ENCODE measurements around the gene RBBP8NL.

The RBBP8NL gene

DNA sequence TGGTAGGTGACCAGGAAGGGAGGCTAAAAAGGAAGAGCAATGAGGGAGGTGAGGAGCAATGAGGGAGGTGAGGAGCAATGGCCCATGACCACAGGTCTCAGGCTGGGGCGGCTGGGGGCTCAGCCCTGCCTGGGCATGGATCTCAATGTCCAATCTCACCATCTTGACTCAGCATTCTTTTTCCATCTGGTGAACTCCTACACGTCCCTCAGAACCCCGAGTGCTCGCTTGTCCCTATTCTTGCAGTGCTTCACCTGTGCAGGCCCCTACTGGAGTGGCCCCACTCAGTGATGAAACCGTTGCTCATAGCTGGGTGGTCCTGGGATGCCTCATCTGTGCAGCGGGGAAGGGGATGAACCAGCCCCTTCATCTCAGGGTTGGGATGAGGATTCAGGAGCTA lies 16.9 kb upstream of the RBBP8NL start:
- no peaks in the 10 kb centered on the region for H3K36me3 ChIP-seq (ENCODE audit: control insufficient read depth, insufficient read depth, low read length)
- no peak for DNase-seq
- no peaks in the 10 kb centered on the region for H3K9me3 ChIP-seq (ENCODE audit: control insufficient read depth, low read length)
- no peak overlapping the region for H3K27ac ChIP-seq (ENCODE audit: insufficient read depth, low read length, poor library complexity, severe bottlenecking)
- H3K27me3 ChIP-seq (replicated peaks; ENCODE audit: control insufficient read depth, insufficient read depth, low read length, poor library complexity, severe bottlenecking), result no peaks in the 10 kb centered on the region
- no peak overlapping the region for H3K4me3 ChIP-seq (ENCODE audit: insufficient read depth, low read depth, low read length, poor library complexity, severe bottlenecking)
- no peaks in the 10 kb centered on the region for H3K4me1 ChIP-seq (ENCODE audit: control insufficient read depth, insufficient read depth, low read length, poor library complexity, severe bottlenecking)

DNA sequence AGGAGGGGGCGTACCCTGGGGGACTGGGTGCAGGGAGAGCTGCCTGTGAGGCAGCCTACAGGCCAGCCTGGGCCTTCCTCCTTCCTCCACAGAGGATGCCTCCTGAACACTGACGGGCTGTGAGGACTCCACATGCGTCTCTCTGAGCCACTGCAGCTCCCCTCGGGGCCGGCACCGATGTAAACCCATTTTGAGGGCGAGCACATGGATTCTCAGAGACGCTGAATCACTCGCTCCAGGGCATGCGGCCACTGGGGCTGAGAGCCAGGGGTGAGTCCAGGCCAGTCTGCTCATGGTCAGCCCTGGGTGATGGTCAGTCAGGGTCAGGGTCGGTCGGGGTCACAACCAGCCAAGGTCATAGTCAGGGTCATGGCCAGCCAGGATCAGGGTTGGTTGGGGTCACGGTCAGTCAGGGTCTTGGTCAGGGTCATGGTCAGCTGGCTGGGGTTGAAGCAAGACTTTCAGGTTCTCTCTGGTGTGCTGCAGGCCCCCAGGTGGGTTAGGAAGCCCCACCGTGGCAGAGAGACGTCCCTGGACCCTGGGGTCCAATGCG lies 14.7 kb upstream of the RBBP8NL start:
- no peak for DNase-seq
- H3K4me3 ChIP-seq (ENCODE audit: insufficient read depth, low read depth, low read length, poor library complexity, severe bottlenecking), result no peak overlapping the region
- H3K9me3 ChIP-seq (ENCODE audit: control insufficient read depth, low read length), result no peaks in the 10 kb centered on the region
- no peaks in the 10 kb centered on the region for H3K36me3 ChIP-seq (ENCODE audit: control insufficient read depth, insufficient read depth, low read length)
- no peak overlapping the region for H3K27ac ChIP-seq (ENCODE audit: insufficient read depth, low read length, poor library complexity, severe bottlenecking)
- H3K4me1 ChIP-seq (ENCODE audit: control insufficient read depth, insufficient read depth, low read length, poor library complexity, severe bottlenecking), result no peaks in the 10 kb centered on the region
- H3K27me3 ChIP-seq (replicated peaks; ENCODE audit: control insufficient read depth, insufficient read depth, low read length, poor library complexity, severe bottlenecking), result no peaks in the 10 kb centered on the region

- Histone ChIP-seq H3K4me1 (ENCODE audit: control insufficient read depth, insufficient read depth, low read length, poor library complexity, severe bottlenecking) (no peaks in the 10 kb centered on the region), H3K36me3 (ENCODE audit: control insufficient read depth, insufficient read depth, low read length) (no peaks in the 10 kb centered on the region), H3K27me3 (replicated peaks; ENCODE audit: control insufficient read depth, insufficient read depth, low read length, poor library complexity, severe bottlenecking) (no peaks in the 10 kb centered on the region), H3K27ac (ENCODE audit: insufficient read depth, low read length, poor library complexity, severe bottlenecking) (no peak overlapping the region), H3K9me3 (ENCODE audit: control insufficient read depth, low read length) (no peaks in the 10 kb centered on the region), H3K4me3 (ENCODE audit: insufficient read depth, low read depth, low read length, poor library complexity, severe bottlenecking) (no peak overlapping the region)
- no peak for DNase-seq
These were observed 11.9 kb upstream of the RBBP8NL start for GRCh38 chr20:62439218-62439617.

- H3K4me3 ChIP-seq (ENCODE audit: insufficient read depth, low read depth, low read length, poor library complexity, severe bottlenecking), result no peak overlapping the region
- H3K27me3 ChIP-seq (replicated peaks; ENCODE audit: control insufficient read depth, insufficient read depth, low read length, poor library complexity, severe bottlenecking), result no peaks in the 10 kb centered on the region
- no peak for DNase-seq
- no peaks in the 10 kb centered on the region for H3K4me1 ChIP-seq (ENCODE audit: control insufficient read depth, insufficient read depth, low read length, poor library complexity, severe bottlenecking)
- no peak overlapping the region for H3K27ac ChIP-seq (ENCODE audit: insufficient read depth, low read length, poor library complexity, severe bottlenecking)
- H3K36me3 ChIP-seq (ENCODE audit: control insufficient read depth, insufficient read depth, low read length), result no peaks in the 10 kb centered on the region
- no peaks in the 10 kb centered on the region for H3K9me3 ChIP-seq (ENCODE audit: control insufficient read depth, low read length)
These were observed 10.6 kb upstream of the RBBP8NL start for GRCh38 chr20:62437927-62438326.

- Histone ChIP-seq H3K4me1 (ENCODE audit: control insufficient read depth, insufficient read depth, low read length, poor library complexity, severe bottlenecking) (no peaks in the 10 kb centered on the region), H3K27ac (ENCODE audit: insufficient read depth, low read length, poor library complexity, severe bottlenecking) (no peak overlapping the region), H3K36me3 (ENCODE audit: control insufficient read depth, insufficient read depth, low read length) (no peaks in the 10 kb centered on the region), H3K27me3 (replicated peaks; ENCODE audit: control insufficient read depth, insufficient read depth, low read length, poor library complexity, severe bottlenecking) (no peaks in the 10 kb centered on the region), H3K4me3 (ENCODE audit: insufficient read depth, low read depth, low read length, poor library complexity, severe bottlenecking) (no peak overlapping the region), H3K9me3 (ENCODE audit: control insufficient read depth, low read length) (no peaks in the 10 kb centered on the region)
- DNase-seq, result no peak
These were observed 10.2 kb upstream of the RBBP8NL start for GRCh38 chr20:62437496-62437895.

GRCh38 chr20:62436692-62437091 lies 9.4 kb upstream of the RBBP8NL start:
- no peaks in the 10 kb centered on the region for H3K27me3 ChIP-seq (replicated peaks; ENCODE audit: control insufficient read depth, insufficient read depth, low read length, poor library complexity, severe bottlenecking)

GRCh38 chr20:62433658-62434497 lies 6.5 kb upstream of the RBBP8NL start:
- no peak overlapping the region for H3K4me3 ChIP-seq (ENCODE audit: insufficient read depth, low read depth, low read length, poor library complexity, severe bottlenecking)
- H3K36me3 ChIP-seq (ENCODE audit: control insufficient read depth, insufficient read depth, low read length), result no peaks in the 10 kb centered on the region
- H3K4me1 ChIP-seq (ENCODE audit: control insufficient read depth, insufficient read depth, low read length, poor library complexity, severe bottlenecking), result no peaks in the 10 kb centered on the region
- DNase-seq, result no peak
- H3K9me3 ChIP-seq (ENCODE audit: control insufficient read depth, low read length), result no peaks in the 10 kb centered on the region
- no peak overlapping the region for H3K27ac ChIP-seq (ENCODE audit: insufficient read depth, low read length, poor library complexity, severe bottlenecking)
- no peaks in the 10 kb centered on the region for H3K27me3 ChIP-seq (replicated peaks; ENCODE audit: control insufficient read depth, insufficient read depth, low read length, poor library complexity, severe bottlenecking)

More at GRCh38 chr20:62436692-62437091, 9.4 kb upstream of the RBBP8NL start:
- Histone ChIP-seq H3K4me1 (ENCODE audit: control insufficient read depth, insufficient read depth, low read length, poor library complexity, severe bottlenecking) (no peaks in the 10 kb centered on the region), H3K4me3 (ENCODE audit: insufficient read depth, low read depth, low read length, poor library complexity, severe bottlenecking) (no peak overlapping the region), H3K9me3 (ENCODE audit: control insufficient read depth, low read length) (no peaks in the 10 kb centered on the region), H3K27ac (ENCODE audit: insufficient read depth, low read length, poor library complexity, severe bottlenecking) (no peak overlapping the region), H3K36me3 (ENCODE audit: control insufficient read depth, insufficient read depth, low read length) (no peaks in the 10 kb centered on the region)
- no peak for DNase-seq

DNA sequence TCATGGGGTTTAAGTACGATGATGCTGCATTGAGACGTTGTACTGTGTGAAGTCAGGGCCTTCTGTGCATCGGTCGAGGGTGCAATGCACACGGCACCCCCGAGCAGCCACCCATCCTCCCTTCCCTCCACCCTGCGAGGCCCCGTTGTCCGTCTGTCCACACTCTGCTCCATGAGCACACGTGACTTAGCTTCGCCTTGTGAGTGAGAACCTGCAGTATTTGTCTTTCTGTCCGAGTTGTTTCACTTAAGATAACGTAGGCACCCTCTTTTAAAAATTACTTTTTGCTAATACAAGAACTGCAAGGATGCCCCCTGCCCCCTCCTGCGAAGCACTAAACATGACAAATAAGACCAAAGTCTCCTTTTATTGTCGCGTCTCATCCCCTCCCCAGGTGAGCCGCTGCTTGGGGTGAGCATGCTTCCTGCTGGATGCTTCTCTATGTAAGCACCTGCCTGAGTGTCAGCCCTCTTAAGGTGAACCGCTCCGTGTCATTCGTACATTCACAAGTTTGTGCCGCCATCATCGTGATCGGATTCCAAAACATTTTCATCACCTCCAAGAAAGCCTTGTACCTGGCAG lies 3.6 kb upstream of the RBBP8NL start:
- no peaks in the 10 kb centered on the region for H3K9me3 ChIP-seq (ENCODE audit: control insufficient read depth, low read length)
- DNase-seq, result no peak
- no peaks in the 10 kb centered on the region for H3K27me3 ChIP-seq (replicated peaks; ENCODE audit: control insufficient read depth, insufficient read depth, low read length, poor library complexity, severe bottlenecking)

DNA sequence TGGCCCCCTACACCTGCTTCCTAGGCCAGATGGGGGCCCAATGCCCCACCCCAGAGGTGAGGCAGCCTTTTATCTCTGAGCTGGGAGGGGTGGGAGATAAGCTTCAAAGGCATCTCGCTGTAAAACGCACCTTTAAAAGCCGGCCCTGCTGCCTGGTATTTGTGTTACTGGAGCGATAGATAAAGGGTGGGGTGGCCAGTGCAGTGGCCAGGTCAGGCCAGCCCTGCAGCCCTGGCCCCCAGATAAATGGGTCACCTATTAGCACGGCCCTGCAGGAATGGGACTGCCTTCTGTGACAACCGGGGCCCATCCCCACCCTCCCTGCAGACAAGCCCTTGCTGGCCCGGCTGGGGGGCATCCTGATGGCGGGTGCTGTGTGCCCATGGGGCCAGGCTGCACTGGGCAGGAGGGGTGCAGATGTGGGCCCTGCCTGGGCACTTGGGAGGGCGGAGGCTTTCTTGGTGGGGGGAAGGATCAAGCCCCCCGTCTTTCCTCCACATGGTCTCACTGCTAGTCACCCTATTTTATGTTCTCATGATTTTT lies 3.0 kb upstream of the RBBP8NL start:
- no peaks in the 10 kb centered on the region for H3K27me3 ChIP-seq (replicated peaks; ENCODE audit: control insufficient read depth, insufficient read depth, low read length, poor library complexity, severe bottlenecking)
- DNase-seq, result no peak

More for the DNA sequence above, 3.6 kb upstream of the RBBP8NL start:
- no peak overlapping the region for H3K27ac ChIP-seq (ENCODE audit: insufficient read depth, low read length, poor library complexity, severe bottlenecking)
- no peaks in the 10 kb centered on the region for H3K36me3 ChIP-seq (ENCODE audit: control insufficient read depth, insufficient read depth, low read length)
- H3K4me3 ChIP-seq (ENCODE audit: insufficient read depth, low read depth, low read length, poor library complexity, severe bottlenecking), result no peak overlapping the region
- H3K4me1 ChIP-seq (ENCODE audit: control insufficient read depth, insufficient read depth, low read length, poor library complexity, severe bottlenecking), result no peaks in the 10 kb centered on the region

More for the DNA sequence above, 3.0 kb upstream of the RBBP8NL start:
- Histone ChIP-seq H3K9me3 (ENCODE audit: control insufficient read depth, low read length) (no peaks in the 10 kb centered on the region), H3K36me3 (ENCODE audit: control insufficient read depth, insufficient read depth, low read length) (no peaks in the 10 kb centered on the region), H3K4me3 (ENCODE audit: insufficient read depth, low read depth, low read length, poor library complexity, severe bottlenecking) (no peak overlapping the region), H3K4me1 (ENCODE audit: control insufficient read depth, insufficient read depth, low read length, poor library complexity, severe bottlenecking) (no peaks in the 10 kb centered on the region), H3K27ac (ENCODE audit: insufficient read depth, low read length, poor library complexity, severe bottlenecking) (no peak overlapping the region)
